Measurements from ENCODE around the gene LRMDA.

DNA sequence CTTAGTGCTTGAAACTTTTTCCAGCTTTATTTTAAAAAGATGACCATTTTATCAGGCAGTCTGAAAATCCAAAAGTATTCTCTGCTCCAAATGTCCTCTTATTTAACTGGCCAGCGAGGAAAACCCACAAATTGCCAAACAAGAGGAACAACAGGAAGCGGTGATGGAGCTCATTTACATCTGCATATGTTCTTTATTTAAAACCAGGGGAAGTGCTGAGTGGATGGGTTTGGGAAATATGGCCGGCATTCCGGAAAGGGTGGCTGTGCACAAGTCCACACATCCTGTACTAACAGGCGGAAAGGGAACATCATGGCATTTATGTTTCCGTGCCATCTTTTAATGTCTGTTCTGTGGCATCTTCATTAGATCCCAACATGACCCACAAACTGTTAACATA lies 974.5 kb downstream of the LRMDA start:
- TF ChIP-seq POLR2A (IDR thresholded peaks at IDR 0.05), result no peak
- TF ChIP-seq, protein P1, sequence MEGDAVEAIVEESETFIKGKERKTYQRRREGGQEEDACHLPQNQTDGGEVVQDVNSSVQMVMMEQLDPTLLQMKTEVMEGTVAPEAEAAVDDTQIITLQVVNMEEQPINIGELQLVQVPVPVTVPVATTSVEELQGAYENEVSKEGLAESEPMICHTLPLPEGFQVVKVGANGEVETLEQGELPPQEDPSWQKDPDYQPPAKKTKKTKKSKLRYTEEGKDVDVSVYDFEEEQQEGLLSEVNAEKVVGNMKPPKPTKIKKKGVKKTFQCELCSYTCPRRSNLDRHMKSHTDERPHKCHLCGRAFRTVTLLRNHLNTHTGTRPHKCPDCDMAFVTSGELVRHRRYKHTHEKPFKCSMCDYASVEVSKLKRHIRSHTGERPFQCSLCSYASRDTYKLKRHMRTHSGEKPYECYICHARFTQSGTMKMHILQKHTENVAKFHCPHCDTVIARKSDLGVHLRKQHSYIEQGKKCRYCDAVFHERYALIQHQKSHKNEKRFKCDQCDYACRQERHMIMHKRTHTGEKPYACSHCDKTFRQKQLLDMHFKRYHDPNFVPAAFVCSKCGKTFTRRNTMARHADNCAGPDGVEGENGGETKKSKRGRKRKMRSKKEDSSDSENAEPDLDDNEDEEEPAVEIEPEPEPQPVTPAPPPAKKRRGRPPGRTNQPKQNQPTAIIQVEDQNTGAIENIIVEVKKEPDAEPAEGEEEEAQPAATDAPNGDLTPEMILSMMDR (IDR thresholded peaks at IDR 0.05), result no peak

Data from sigmoid colon (tissue), 3 donors.